GM23338 (cell line): Measurements from ENCODE around the gene GPATCH4.

Experiments
- CREB1 ChIP-seq: fragments of 250-450 bp; sonication (Bioruptor Pico); IDR thresholded peaks from 2 replicates; pipeline ENCODE4 v1.5.0; 2020; ENCODE audit warnings: low read depth, mild to moderate bottlenecking, moderate library complexity
- ETS1 ChIP-seq: IDR thresholded peaks from 2 replicates; pipeline ENCODE4 v1.6.1; 2016; ENCODE audit warnings: antibody characterized with exemption
- EZH2 ChIP-seq: fragments of 200-600 bp; sonication (generic); IDR thresholded peaks from one replicate; pipeline ENCODE4 v1.8.0; 2017; ENCODE audit warnings: antibody characterized with exemption, mild to moderate bottlenecking, low read depth; ENCODE audit not compliant: unreplicated experiment
- EZH2phosphoT487 ChIP-seq: fragments of 200-600 bp; sonication (generic); IDR thresholded peaks from one replicate; pipeline ENCODE4 v1.8.1; 2018; ENCODE audit warnings: antibody characterized with exemption; ENCODE audit not compliant: unreplicated experiment
- JUNB ChIP-seq: IDR thresholded peaks from one replicate; pipeline ENCODE4 v1.6.1; 2016; ENCODE audit warnings: antibody characterized with exemption; ENCODE audit not compliant: unreplicated experiment
- POLR2AphosphoS5 ChIP-seq: IDR thresholded peaks from 2 replicates; pipeline ENCODE4 v1.6.1; 2016; ENCODE audit warnings: antibody characterized with exemption, low read depth
- STAT1 ChIP-seq: IDR thresholded peaks from one replicate; pipeline ENCODE4 v1.6.1; 2016; ENCODE audit warnings: antibody characterized with exemption; ENCODE audit not compliant: unreplicated experiment
- ZNF114 ChIP-seq: fragments of 250-450 bp; sonication (Bioruptor Pico); IDR thresholded peaks from 2 replicates; pipeline ENCODE4 v1.5.0; 2020; ENCODE audit warnings: mild to moderate bottlenecking, moderate library complexity
- ZNF331 ChIP-seq: fragments of 250-450 bp; sonication (Bioruptor Pico); IDR thresholded peaks from 2 replicates; pipeline ENCODE4 v1.5.0; 2020; ENCODE audit warnings: low read depth, mild to moderate bottlenecking, moderate library complexity
- TF ChIP-seq, protein P1 (sequence below), 2 experiments: fragments of 200-600 bp in 1 of 2; sonication (generic) in 1 of 2; conservative IDR thresholded peaks; 2 replicates each; pipeline versions ENCODE4 v1.5.1 to v1.6.1; 2016 to 2017; ENCODE audit warnings: antibody characterized with exemption in 2 of 2, low read depth in 2 of 2, mild to moderate bottlenecking in 2 of 2, moderate library complexity in 1 of 2
- TF ChIP-seq, protein P2 (sequence below): IDR thresholded peaks from one replicate; pipeline ENCODE4 v1.6.1; 2018; ENCODE audit warnings: antibody characterized with exemption; ENCODE audit not compliant: unreplicated experiment

- TF ChIP-seq STAT1 (no peak), CREB1 (CRISPR knock-in tag) (no peak), ETS1 (no peak), EZH2 (no peak), POLR2AphosphoS5 (no peak), EZH2phosphoT487 (no peak), ZNF331 (CRISPR knock-in tag) (no peak), JUNB (no peak), ZNF114 (CRISPR knock-in tag) (no peak)
- TF ChIP-seq, protein P1, sequence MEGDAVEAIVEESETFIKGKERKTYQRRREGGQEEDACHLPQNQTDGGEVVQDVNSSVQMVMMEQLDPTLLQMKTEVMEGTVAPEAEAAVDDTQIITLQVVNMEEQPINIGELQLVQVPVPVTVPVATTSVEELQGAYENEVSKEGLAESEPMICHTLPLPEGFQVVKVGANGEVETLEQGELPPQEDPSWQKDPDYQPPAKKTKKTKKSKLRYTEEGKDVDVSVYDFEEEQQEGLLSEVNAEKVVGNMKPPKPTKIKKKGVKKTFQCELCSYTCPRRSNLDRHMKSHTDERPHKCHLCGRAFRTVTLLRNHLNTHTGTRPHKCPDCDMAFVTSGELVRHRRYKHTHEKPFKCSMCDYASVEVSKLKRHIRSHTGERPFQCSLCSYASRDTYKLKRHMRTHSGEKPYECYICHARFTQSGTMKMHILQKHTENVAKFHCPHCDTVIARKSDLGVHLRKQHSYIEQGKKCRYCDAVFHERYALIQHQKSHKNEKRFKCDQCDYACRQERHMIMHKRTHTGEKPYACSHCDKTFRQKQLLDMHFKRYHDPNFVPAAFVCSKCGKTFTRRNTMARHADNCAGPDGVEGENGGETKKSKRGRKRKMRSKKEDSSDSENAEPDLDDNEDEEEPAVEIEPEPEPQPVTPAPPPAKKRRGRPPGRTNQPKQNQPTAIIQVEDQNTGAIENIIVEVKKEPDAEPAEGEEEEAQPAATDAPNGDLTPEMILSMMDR (conservative IDR thresholded peaks at IDR 0.05; ENCODE audit: low read depth in 2 of 2): no peak
- TF ChIP-seq, protein P2, sequence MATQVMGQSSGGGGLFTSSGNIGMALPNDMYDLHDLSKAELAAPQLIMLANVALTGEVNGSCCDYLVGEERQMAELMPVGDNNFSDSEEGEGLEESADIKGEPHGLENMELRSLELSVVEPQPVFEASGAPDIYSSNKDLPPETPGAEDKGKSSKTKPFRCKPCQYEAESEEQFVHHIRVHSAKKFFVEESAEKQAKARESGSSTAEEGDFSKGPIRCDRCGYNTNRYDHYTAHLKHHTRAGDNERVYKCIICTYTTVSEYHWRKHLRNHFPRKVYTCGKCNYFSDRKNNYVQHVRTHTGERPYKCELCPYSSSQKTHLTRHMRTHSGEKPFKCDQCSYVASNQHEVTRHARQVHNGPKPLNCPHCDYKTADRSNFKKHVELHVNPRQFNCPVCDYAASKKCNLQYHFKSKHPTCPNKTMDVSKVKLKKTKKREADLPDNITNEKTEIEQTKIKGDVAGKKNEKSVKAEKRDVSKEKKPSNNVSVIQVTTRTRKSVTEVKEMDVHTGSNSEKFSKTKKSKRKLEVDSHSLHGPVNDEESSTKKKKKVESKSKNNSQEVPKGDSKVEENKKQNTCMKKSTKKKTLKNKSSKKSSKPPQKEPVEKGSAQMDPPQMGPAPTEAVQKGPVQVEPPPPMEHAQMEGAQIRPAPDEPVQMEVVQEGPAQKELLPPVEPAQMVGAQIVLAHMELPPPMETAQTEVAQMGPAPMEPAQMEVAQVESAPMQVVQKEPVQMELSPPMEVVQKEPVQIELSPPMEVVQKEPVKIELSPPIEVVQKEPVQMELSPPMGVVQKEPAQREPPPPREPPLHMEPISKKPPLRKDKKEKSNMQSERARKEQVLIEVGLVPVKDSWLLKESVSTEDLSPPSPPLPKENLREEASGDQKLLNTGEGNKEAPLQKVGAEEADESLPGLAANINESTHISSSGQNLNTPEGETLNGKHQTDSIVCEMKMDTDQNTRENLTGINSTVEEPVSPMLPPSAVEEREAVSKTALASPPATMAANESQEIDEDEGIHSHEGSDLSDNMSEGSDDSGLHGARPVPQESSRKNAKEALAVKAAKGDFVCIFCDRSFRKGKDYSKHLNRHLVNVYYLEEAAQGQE: no peak
These were observed 35.8 kb downstream of the GPATCH4 start for GRCh38 chr1:156565519-156565918.
